Measurements from ENCODE around the gene CPNE2.

Gene CPNE2

GRCh38 chr16:57133886-57134285, 41.5 kb downstream of the CPNE2 start:
- no peak for TF ChIP-seq CTCF (conservative IDR thresholded peaks at IDR 0.05; ENCODE audit: control insufficient read depth, insufficient read depth, low read depth, low read length)
- DNase-seq (ENCODE audit: low read depth), result no peak
- no peak overlapping the region for H3K4me3 ChIP-seq (ENCODE audit: control insufficient read depth, low read depth, low read length)

GRCh38 chr16:57134982-57135381, 42.6 kb downstream of the CPNE2 start:
- no peak for DNase-seq (ENCODE audit: low read depth)
- no peak for TF ChIP-seq CTCF (conservative IDR thresholded peaks at IDR 0.05; ENCODE audit: control insufficient read depth, insufficient read depth, low read depth, low read length)
- no peak overlapping the region for H3K4me3 ChIP-seq (ENCODE audit: control insufficient read depth, low read depth, low read length)

GRCh38 chr16:57137043-57137442, 44.7 kb downstream of the CPNE2 start:
- no peak for DNase-seq (ENCODE audit: low read depth)
- H3K4me3 ChIP-seq (ENCODE audit: control insufficient read depth, low read depth, low read length), result no peak overlapping the region
- no peak for TF ChIP-seq CTCF (conservative IDR thresholded peaks at IDR 0.05; ENCODE audit: control insufficient read depth, insufficient read depth, low read depth, low read length)

- no peak overlapping the region for H3K4me3 ChIP-seq (ENCODE audit: control insufficient read depth, low read depth, low read length)
- no peak for DNase-seq (ENCODE audit: low read depth)
- TF ChIP-seq CTCF (conservative IDR thresholded peaks at IDR 0.05; ENCODE audit: control insufficient read depth, insufficient read depth, low read depth, low read length), result no peak
Observed at GRCh38 chr16:57137566-57138273, 45.3 kb downstream of the CPNE2 start.

- no peak for DNase-seq (ENCODE audit: low read depth)
- TF ChIP-seq CTCF (conservative IDR thresholded peaks at IDR 0.05; ENCODE audit: control insufficient read depth, insufficient read depth, low read depth, low read length), result no peak
- H3K4me3 ChIP-seq (ENCODE audit: control insufficient read depth, low read depth, low read length), result no peak overlapping the region
Observed at GRCh38 chr16:57138281-57138935, 46.0 kb downstream of the CPNE2 start.

- H3K4me3 ChIP-seq (ENCODE audit: control insufficient read depth, low read depth, low read length), result no peak overlapping the region
- TF ChIP-seq CTCF (conservative IDR thresholded peaks at IDR 0.05; ENCODE audit: control insufficient read depth, insufficient read depth, low read depth, low read length), result no peak
- no peak for DNase-seq (ENCODE audit: low read depth)
Observed at GRCh38 chr16:57140931-57141668, 48.7 kb downstream of the CPNE2 start.

Measured in fibroblast of mammary gland (primary cell).